ENCODE data around the gene CD300H.
"Not testable (repeated sequence)": the region's sequence is repeated elsewhere in the genome, so short reads cannot be mapped to it uniquely, and the experiment has no call there.

The CD300H gene

DNA sequence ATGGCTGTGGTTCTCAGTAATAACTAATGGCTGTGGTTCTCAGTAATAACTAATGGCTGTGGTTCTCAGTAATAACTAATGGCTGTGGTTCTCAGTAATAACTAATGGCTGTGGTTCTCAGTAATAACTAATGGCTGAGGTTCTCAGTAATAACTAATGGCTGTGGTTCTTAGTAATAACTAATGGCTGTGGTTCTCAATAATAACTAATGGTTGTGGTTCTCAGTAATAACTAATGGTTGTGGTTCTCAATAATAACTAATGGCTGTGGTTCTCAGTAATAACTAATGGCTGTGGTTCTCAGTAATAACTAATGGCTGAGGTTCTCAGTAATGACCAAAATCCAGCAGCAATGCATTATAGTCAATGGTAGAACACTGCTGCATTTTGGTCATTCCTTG is 6.3 kb upstream of the CD300H start:
- H3K4me1 ChIP-seq; DNase-seq (ENCODE audit: low spot score in 2 of 2); H3K9me3 ChIP-seq; H3K36me3 ChIP-seq (replicated peaks); H3K4me3 ChIP-seq; in situ Hi-C loops (cut with MboI; ENCODE audit: low sequenced_read_pairs): not testable (repeated sequence)
- peaks cover 18% of the 10 kb centered on the region for H3K27me3 ChIP-seq (ENCODE audit: low read depth)

DNA sequence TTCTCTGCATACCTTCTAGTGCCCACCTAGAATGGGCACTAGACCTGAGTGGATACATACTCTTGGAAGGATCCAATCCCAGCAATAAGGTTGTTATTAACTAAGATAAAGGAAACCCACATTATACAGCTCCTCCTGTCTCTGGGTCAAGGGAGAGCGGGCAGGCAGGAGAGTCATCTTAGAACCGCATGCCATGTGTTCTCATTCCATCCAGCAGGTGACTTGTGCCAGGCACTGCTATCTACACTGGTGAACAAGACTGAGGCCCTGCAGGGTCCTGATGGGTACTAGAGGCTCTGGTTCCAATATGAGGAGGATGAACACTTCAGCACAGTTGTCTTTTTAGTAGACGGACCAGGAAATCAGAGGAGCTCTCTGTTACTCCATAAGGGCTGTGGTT is 5.9 kb upstream of the CD300H start:
- Histone ChIP-seq H3K27me3 (ENCODE audit: low read depth) (peaks cover 18% of the 10 kb centered on the region), H3K4me3 (no peak overlapping the region), H3K36me3 (replicated peaks) (no peaks in the 10 kb centered on the region), H3K9me3 (no peaks in the 10 kb centered on the region), H3K4me1 (no peaks in the 10 kb centered on the region)
- no peak for DNase-seq (ENCODE audit: low spot score in 2 of 2)
- in situ Hi-C loops (cut with MboI; ENCODE audit: low sequenced_read_pairs), result no loop called here

DNA sequence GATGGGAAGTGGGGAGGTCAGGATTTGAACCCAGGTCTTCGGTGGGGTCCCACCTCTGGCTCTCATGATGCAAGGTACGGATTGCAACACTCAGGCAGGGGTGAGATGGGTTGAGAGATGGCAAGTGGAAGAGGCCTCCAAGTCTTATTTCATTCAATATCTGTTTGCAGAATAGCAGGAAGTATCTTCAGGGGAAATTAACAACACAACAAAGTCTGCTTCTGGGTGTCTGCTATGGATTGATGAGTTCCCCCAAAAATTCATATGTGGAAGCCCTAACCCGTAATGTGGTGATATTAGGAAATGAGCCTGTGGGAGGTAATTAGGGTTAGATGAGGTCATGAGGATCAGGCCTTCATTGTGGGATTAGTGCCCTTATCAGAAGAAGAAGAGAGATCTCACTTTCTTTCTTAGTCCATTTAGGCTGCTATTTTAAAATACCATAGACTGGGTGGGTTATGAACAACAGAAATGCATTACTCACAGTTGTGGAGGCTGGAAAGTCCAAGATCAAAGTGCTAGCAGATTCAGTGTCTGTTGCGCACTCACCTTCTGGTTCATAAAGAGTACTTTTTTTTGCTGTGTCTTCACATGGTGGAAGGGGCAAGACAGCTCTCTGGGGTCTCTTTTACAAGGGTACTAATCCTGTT is 4.4 kb upstream of the CD300H start:
- Histone ChIP-seq H3K4me1 (no peaks in the 10 kb centered on the region), H3K36me3 (replicated peaks) (no peaks in the 10 kb centered on the region), H3K27me3 (ENCODE audit: low read depth) (peaks cover 18% of the 10 kb centered on the region), H3K4me3 (no peak overlapping the region), H3K9me3 (no peaks in the 10 kb centered on the region)
- in situ Hi-C loops (cut with MboI; ENCODE audit: low sequenced_read_pairs), result no loop called here
- DNase-seq (ENCODE audit: low spot score in 2 of 2), result no peak

DNA sequence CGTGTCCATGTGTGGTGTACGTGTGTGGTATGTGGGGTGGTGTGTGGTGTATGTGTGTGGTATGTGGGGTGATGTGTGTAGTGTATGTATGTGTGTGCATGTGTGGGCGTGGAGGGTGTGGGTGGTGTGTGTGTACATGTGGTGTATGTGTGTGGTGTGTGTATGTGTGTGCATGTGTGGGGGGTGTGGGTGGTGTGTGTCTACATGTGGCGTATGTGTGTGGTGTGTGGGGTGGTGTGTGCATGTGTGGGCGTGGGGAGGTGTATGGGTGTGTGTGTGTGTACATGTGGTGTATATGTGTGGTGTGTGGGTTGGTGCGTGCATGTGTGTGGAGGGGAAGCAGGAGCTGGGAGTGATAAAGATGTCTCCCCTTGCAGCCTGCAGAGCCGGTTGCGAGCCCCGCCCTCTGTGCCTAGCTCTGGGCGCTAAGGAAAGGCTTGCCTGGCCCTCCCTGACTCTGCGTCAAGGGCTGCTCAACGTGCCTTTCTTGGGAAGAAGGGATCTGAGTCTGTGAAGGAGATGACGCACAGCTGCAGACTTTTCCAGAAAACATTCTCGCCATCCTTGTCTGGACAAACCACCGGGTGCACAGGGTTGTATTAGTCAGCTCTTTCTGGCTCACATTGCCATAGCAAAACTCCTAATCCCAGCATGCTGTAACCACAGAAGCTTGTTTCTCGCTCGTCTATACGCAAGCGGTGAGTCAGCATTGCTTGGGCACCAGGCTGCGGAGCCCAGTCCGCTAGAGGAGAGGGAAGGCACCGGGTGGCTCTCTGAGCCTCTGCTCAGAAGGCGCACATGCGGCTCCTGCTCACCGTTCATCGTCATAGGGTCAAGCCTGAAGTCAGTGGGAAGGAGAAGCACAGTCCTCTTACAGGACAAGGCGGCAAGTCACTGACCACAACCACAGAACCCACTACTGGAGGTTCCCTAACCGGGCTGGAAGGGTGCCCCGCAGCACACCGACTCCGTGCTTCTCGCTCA is 2.0 kb upstream of the CD300H start:
- H3K36me3 ChIP-seq (replicated peaks), result no peaks in the 10 kb centered on the region
- H3K27me3 ChIP-seq (ENCODE audit: low read depth), result peaks cover 16% of the 10 kb centered on the region

DNA sequence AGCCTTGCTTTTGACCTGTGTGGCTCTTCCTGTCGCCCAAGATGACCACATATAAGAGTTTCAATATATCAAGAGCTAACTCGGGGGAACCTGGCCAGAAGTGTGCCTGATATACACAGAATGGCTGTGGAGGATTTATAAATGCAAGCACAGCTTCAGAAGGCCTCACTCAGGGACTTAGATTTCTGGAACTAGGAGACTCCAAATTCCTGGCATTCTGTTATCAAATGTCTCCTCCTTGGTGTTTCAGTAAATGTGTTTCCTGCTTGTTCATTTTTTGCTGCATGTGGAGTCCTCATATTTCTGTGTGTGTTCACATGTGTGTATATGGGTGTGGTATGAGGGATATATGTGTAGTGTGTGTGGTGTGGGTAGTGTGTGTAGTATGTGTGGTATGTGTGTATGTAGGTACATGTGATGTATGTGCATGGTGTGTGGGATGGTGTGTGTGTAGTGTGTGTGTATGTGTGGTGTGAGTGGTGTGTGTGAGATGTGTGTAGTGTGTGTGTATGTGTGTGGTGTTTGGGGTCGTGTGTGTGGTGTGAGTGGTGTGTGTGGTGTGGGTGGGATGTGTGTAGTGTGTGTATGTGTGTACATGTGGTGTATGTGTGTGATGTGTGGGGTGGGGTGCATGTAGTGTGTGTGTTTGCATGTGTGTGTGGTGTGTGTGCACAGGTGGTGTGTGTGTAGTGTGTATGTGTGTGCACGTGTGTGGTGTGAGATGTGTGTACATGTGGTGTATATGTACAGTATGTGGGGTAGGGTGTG is 981 bp upstream of the CD300H start:
- in situ Hi-C loops (cut with MboI; ENCODE audit: low sequenced_read_pairs), result no loop called here
- no peak for DNase-seq (ENCODE audit: low spot score in 2 of 2)
- Histone ChIP-seq H3K36me3 (replicated peaks) (no peaks in the 10 kb centered on the region), H3K4me3 (no peak overlapping the region), H3K27me3 (ENCODE audit: low read depth) (peaks cover 16% of the 10 kb centered on the region), H3K4me1 (no peaks in the 10 kb centered on the region), H3K9me3 (no peaks in the 10 kb centered on the region)

More for the DNA sequence above, 2.0 kb upstream of the CD300H start:
- Histone ChIP-seq H3K4me3 (no peak overlapping the region), H3K9me3 (no peaks in the 10 kb centered on the region), H3K4me1 (no peaks in the 10 kb centered on the region)
- in situ Hi-C loops (cut with MboI; ENCODE audit: low sequenced_read_pairs), result no loop called here
- no peak for DNase-seq (ENCODE audit: low spot score in 2 of 2)

DNA sequence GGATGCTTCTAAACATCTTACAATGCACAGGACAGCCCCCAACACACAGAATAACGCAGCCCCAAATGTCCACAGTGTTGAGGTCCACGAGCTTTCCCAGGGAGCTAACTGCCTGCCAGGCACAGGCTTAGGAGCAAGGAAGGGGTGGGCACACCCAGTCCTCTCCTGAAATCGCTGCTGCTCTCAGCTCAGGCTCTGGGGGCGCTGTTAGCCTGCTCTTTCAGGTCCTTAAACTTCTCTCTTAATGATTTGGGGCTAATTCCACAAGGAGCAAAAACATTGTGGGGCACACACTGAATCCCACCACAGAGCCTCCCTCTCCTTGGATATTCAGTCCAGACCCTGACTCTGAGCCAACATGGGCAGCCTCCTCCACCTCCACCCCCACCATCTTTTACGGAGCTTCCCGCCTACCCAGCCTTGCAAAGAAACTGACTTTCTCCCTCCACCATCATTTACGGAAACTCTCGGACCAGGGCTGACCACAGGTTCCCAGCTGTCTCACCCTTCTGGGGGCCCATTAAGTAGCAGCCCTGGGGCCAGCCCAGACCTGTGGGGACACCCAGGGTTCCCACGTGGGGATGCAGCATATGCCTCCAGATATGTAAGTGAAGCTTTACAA is 1.1 kb downstream of the CD300H start:
- in situ Hi-C loops (cut with MboI; ENCODE audit: low sequenced_read_pairs), result no loop called here
- H3K4me3 ChIP-seq, result no peak overlapping the region
- H3K9me3 ChIP-seq, result no peaks in the 10 kb centered on the region
- no peaks in the 10 kb centered on the region for H3K4me1 ChIP-seq
- H3K36me3 ChIP-seq (replicated peaks), result no peaks in the 10 kb centered on the region
- DNase-seq (ENCODE audit: low spot score in 2 of 2), result peak; percentile 19 to 70
- peaks cover 16% of the 10 kb centered on the region for H3K27me3 ChIP-seq (ENCODE audit: low read depth)

DNA sequence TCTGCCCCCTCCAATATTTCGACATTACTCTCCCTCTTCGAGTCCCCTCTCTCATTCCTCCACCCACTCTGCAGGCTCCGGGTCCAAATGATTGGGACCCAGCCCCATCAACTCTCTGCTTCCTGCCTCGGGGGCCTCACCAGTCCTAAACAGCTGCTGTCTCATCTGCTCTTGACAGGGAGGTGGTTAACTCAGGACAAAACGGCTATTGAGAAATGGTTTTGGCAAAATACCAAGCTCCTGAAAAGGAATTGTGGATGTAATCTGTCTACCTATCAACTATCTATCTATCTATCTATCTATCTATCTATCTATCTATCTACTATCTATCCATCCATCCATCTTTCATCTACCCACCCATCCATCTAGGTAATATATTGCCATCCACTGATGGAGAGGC is 2.2 kb downstream of the CD300H start:
- in situ Hi-C loops (cut with MboI; ENCODE audit: low sequenced_read_pairs), result no loop called here
- Histone ChIP-seq H3K4me1 (no peaks in the 10 kb centered on the region), H3K4me3 (no peak overlapping the region), H3K36me3 (replicated peaks) (no peaks in the 10 kb centered on the region), H3K27me3 (ENCODE audit: low read depth) (peaks cover 9% of the 10 kb centered on the region), H3K9me3 (no peaks in the 10 kb centered on the region)
- DNase-seq (ENCODE audit: low spot score in 2 of 2), result no peak

DNA sequence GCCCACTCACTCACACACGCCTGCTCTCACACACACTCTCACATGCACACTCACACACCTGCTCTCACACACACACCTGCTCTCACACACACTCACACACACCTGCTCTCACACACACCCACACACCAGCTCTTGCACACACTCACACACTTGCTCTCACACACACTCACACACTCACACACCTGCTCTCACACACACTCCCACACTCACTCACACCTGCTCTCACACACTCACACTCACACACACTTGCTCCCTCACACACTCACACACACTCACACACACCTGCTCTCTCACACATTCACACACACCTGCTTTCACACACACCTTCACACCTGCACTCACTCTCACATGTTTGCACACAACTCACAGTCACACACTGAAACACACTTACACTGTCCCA is 4.0 kb downstream of the CD300H start:
- no peaks in the 10 kb centered on the region for H3K4me1 ChIP-seq
- no peak for DNase-seq (ENCODE audit: low spot score in 2 of 2)
- H3K9me3 ChIP-seq, result no peaks in the 10 kb centered on the region
- H3K4me3 ChIP-seq, result no peak overlapping the region
- no peaks in the 10 kb centered on the region for H3K27me3 ChIP-seq (ENCODE audit: low read depth)
- H3K36me3 ChIP-seq (replicated peaks), result no peaks in the 10 kb centered on the region
- in situ Hi-C loops (cut with MboI; ENCODE audit: low sequenced_read_pairs), result no loop called here

DNA sequence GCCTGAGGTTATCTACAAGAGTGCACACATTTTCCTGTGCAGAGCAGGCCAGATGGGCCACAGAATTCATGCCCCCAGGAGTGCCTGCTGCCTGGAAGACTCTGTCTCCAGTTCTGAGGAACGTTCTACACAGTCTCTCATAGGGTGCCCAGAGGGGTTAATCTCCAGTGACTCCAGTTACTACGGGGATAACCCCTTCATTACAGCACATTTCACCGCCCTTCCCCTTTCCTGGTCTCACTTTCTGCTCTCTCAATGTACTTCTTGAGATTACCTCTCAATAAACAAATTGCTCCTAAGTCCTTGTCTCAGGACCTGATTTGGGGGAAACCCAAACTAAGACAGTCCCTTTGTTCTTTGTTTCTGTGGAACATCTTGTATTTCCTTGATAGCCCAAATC is 5.7 kb downstream of the CD300H start:
- H3K4me3 ChIP-seq, result no peak overlapping the region

DNA sequence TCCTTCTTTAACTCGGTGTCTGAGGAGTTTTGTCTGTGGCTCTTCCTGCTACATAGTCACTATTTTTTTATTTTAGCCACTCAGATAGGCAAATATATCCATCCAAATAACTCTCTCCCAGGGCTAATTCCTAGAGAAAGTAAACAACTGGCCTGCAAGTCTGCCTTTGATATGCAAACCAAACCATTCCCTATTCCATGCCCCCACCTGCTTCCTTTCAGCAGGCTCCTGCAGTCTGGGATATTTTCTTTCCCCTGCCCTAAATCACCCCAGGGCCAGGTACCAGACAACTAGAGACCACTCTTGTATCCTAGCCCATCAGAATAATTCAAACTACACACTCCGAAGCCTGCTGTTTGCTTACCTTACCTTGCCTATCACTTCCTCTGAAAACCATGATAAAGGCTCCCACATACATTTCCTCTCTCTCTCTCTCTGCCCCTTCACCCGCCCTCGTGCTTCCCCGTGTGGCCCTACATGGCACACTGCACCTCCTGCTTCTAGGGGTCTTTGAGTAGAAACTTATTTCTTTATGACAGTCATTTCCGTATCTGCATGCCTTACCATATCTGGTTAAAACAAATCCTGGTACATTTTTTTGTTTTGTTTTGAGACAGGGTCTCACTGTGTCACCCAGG is 8.3 kb downstream of the CD300H start:
- no peaks in the 10 kb centered on the region for H3K9me3 ChIP-seq
- in situ Hi-C loops (cut with MboI; ENCODE audit: low sequenced_read_pairs), result no loop called here
- H3K27me3 ChIP-seq (ENCODE audit: low read depth), result no peaks in the 10 kb centered on the region
- no peaks in the 10 kb centered on the region for H3K4me1 ChIP-seq
- no peaks in the 10 kb centered on the region for H3K36me3 ChIP-seq (replicated peaks)
- no peak overlapping the region for H3K4me3 ChIP-seq
- DNase-seq (ENCODE audit: low spot score in 2 of 2), result no peak

More for the DNA sequence above, 5.7 kb downstream of the CD300H start:
- Histone ChIP-seq H3K36me3 (replicated peaks) (no peaks in the 10 kb centered on the region), H3K27me3 (ENCODE audit: low read depth) (no peaks in the 10 kb centered on the region), H3K4me1 (no peaks in the 10 kb centered on the region), H3K9me3 (no peaks in the 10 kb centered on the region)
- DNase-seq (ENCODE audit: low spot score in 2 of 2), result no peak
- in situ Hi-C loops (cut with MboI; ENCODE audit: low sequenced_read_pairs), result no loop called here

DNA sequence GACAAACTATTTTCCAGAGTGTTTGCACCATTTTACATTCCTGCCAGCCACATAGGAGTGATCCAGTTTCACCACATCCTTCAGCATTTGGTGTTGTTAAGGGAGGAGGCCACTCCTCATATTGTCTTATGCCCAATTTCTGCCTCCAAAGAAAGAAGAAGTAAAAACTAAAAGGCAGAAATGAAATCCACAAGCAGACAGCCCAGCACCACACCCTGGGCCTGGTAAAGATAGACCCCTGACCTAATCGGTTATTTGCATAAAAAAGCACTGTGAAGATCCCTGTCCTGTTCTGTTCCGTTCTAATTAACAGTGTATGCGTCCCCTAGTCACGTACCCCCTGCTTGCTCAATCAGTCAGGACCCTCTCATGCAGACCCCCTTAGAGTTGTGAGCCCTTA is 8.9 kb downstream of the CD300H start:
- in situ Hi-C loops (cut with MboI; ENCODE audit: low sequenced_read_pairs); H3K4me1 ChIP-seq; H3K4me3 ChIP-seq; H3K27me3 ChIP-seq (ENCODE audit: low read depth); H3K36me3 ChIP-seq (replicated peaks); DNase-seq (ENCODE audit: low spot score in 2 of 2); H3K9me3 ChIP-seq: not testable (repeated sequence)

DNA sequence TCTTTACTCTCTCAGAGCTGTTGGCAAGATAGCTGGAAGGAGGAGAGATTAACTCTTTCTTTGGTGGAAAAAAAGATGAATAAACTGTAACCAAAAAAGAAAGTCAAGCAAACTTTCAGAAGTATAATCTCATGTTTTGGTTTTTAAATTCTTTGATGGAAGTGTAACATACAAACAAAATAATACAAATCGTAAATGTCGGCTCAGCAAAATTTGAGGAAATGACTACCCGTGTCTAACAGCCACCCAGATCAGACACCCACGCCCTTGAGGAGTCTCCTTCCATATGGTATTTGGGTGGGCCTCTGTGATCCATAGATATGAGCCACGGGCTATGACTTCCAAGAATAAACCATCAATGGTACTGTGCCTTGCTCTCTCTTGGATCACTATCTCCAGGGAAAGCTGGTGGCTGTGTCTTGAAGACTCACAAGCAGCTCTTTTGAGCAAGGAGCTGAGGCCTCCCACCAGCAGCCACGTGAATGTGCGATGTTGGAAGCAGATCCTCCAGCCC is 11.8 kb downstream of the CD300H start:
- H3K4me1 ChIP-seq, result no peaks in the 10 kb centered on the region
- H3K27me3 ChIP-seq (ENCODE audit: low read depth), result no peaks in the 10 kb centered on the region
- in situ Hi-C loops (cut with MboI; ENCODE audit: low sequenced_read_pairs), result no loop called here
- H3K4me3 ChIP-seq, result no peak overlapping the region
- no peaks in the 10 kb centered on the region for H3K36me3 ChIP-seq (replicated peaks)
- no peaks in the 10 kb centered on the region for H3K9me3 ChIP-seq
- DNase-seq (ENCODE audit: low spot score in 2 of 2), result no peak

DNA sequence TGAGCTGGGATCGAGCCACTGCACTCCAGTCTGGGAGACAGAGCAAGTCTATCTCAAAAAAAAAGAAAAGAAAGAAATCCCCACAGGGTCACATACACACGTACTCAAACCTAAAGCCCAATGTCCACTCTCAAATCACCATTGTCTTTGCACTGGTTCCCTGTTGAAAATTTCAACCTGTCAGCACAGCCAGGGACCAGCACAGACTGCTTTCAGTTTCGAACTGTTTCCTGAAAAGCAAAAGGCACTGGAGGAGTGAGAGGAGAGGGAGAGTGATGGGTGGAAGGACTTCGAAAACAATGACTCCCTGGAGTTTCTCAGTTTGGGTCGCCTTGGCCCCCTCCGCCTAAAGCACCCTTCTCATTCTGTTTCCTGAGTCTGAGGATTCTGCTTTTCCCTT is 12.4 kb downstream of the CD300H start:
- in situ Hi-C loops (cut with MboI; ENCODE audit: low sequenced_read_pairs), result no loop called here
- H3K4me1 ChIP-seq, result no peaks in the 10 kb centered on the region
- H3K27me3 ChIP-seq (ENCODE audit: low read depth), result no peaks in the 10 kb centered on the region; the same call in 1 of the 2 replicates
- H3K36me3 ChIP-seq (replicated peaks), result no peaks in the 10 kb centered on the region
- DNase-seq (ENCODE audit: low spot score in 2 of 2), result no peak
- no peaks in the 10 kb centered on the region for H3K9me3 ChIP-seq
- H3K4me3 ChIP-seq, result no peak overlapping the region
